GM23248 (cell line): Measurements from ENCODE around the gene EPG5. TPM values are rescaled to one million over a fixed set of nuclear protein-coding genes. Genes with fewer than 3 reads are reported as not detected.

Experiments used
- DNase-seq: peaks from one replicate; pipeline ENCODE4 v3.0.0-alpha.2; 2015
- H2AFZ ChIP-seq: fragments of 200-600 bp; sonication (generic); 2 replicates; pipeline ENCODE4 v1.6.1; 2016; ENCODE audit warnings: antibody characterized with exemption
- H3F3A ChIP-seq: fragments of 200-600 bp; sonication (generic); 2 replicates; pipeline ENCODE4 v1.6.1; 2016; ENCODE audit warnings: mild to moderate bottlenecking, antibody characterized with exemption, mixed run types; ENCODE audit not compliant: insufficient read depth
- H3K27ac ChIP-seq: fragments of 200-600 bp; sonication (generic); 2 replicates; pipeline ENCODE4 v1.5.1; 2016; ENCODE audit warnings: mild to moderate bottlenecking
- H3K27me3 ChIP-seq: fragments of 200-600 bp; sonication (generic); replicated peaks from 2 replicates; pipeline ENCODE4 v1.6.1; 2016; ENCODE audit warnings: mild to moderate bottlenecking; ENCODE audit not compliant: insufficient read depth
- H3K36me3 ChIP-seq: fragments of 200-600 bp; sonication (generic); 2 replicates; pipeline ENCODE4 v1.6.1; 2016; ENCODE audit warnings: low read depth, mild to moderate bottlenecking
- H3K4me1 ChIP-seq: fragments of 200-600 bp; sonication (generic); 2 replicates; pipeline ENCODE4 v1.6.1; 2016; ENCODE audit warnings: mild to moderate bottlenecking; ENCODE audit not compliant: insufficient read depth
- H3K4me2 ChIP-seq: fragments of 200-600 bp; sonication (generic); one replicate; pipeline ENCODE4 v1.6.1; 2016; ENCODE audit warnings: mild to moderate bottlenecking; ENCODE audit not compliant: unreplicated experiment
- H3K4me3 ChIP-seq: fragments of 200-600 bp; sonication (generic); 2 replicates; pipeline ENCODE4 v1.5.1; 2016; ENCODE audit warnings: mild to moderate bottlenecking
- H3K79me2 ChIP-seq: fragments of 200-600 bp; sonication (generic); 2 replicates; pipeline ENCODE4 v1.6.1; 2016; ENCODE audit warnings: mild to moderate bottlenecking; ENCODE audit not compliant: insufficient read depth
- H3K9ac ChIP-seq: fragments of 200-600 bp; sonication (generic); 2 replicates; pipeline ENCODE4 v1.6.1; 2016; ENCODE audit warnings: mild to moderate bottlenecking
- H3K9me2 ChIP-seq: fragments of 200-600 bp; sonication (generic); 2 replicates; pipeline ENCODE4 v1.6.1; 2016; ENCODE audit warnings: mixed run types, mild to moderate bottlenecking, moderate library complexity; ENCODE audit not compliant: insufficient read depth
- H3K9me3 ChIP-seq: fragments of 200-600 bp; sonication (generic); one replicate; pipeline ENCODE4 v1.6.1; 2017; ENCODE audit warnings: low read depth
- H4K20me1 ChIP-seq: fragments of 200-600 bp; sonication (generic); 2 replicates; pipeline ENCODE4 v1.6.0; 2016; ENCODE audit not compliant: insufficient read depth
- EZH2 ChIP-seq: fragments of 200-600 bp; sonication (generic); IDR thresholded peaks from 2 replicates; pipeline ENCODE4 v1.6.1; 2018; ENCODE audit warnings: antibody characterized with exemption, mild to moderate bottlenecking; ENCODE audit not compliant: insufficient read depth, poor library complexity, severe bottlenecking
- EZH2phosphoT487 ChIP-seq: fragments of 200-600 bp; sonication (generic); IDR thresholded peaks from 2 replicates; pipeline ENCODE4 v1.6.1; 2018; ENCODE audit warnings: antibody characterized with exemption, moderate library complexity, mild to moderate bottlenecking, low read depth; ENCODE audit not compliant: insufficient read depth
- WGBS, 2 experiments: methylation state at CpG; one replicate each; pipeline ENCODE4 v1.1.6; 2015 to 2017; ENCODE audit warnings: low lambda C conversion rate in 2 of 2, low coverage in 1 of 2; ENCODE audit errors: missing lambda C conversion rate in 2 of 2; 5-methylcytosine and 5-hydroxymethylcytosine counted together
- in situ Hi-C: fragments of 300-500 bp; cut with MboI; formaldehyde crosslinking; loops from 2 replicates; pipeline ENCODE4 v1.15.0; 2020
- polyA plus RNA-seq: library from polyadenylated mRNA; unstranded; fragments of >200 nt; fragmentation: Nextera tagmentation; extraction: Ambion mirVana; gene quantifications from 2 replicates; pipeline ENCODE4 v1.2.1, GENCODE V29; 2016
- total RNA-seq: library from RNA; depleted of rRNA; stranded (reverse); fragments of >200 nt; shearing (Covaris generic); gene quantifications from 2 replicates; pipeline ENCODE4 v1.2.3, GENCODE V29; 2014

The EPG5 gene
- total and polyA plus RNA-seq, 2 experiments from 2014 or later: 22.0 to 77.7 TPM

GRCh38 chr18:45835057-45835636 is 132.0 kb downstream of the EPG5 start:
- Histone ChIP-seq H3K79me2 (no peaks in the 10 kb centered on the region), H3K9ac (no peak overlapping the region), H3K4me1 (no peaks in the 10 kb centered on the region; the same call in 1 of the 2 replicates), H3K36me3 (no peaks in the 10 kb centered on the region), H3K9me3 (no peaks in the 10 kb centered on the region), H3K27ac (no peak overlapping the region), H3K27me3 (no peaks in the 10 kb centered on the region), H2AFZ (no peak overlapping the region), H3K4me3 (no peak overlapping the region), H4K20me1 (no peaks in the 10 kb centered on the region), H3K9me2 (no peaks in the 10 kb centered on the region), H3K4me2 (no peak overlapping the region), H3F3A (0 out of 2 replicates have a peak, but pooled peaks cover 5% of the 10 kb centered on the region)
- no peak for TF ChIP-seq EZH2
- no peak for TF ChIP-seq EZH2phosphoT487
- in situ Hi-C loops: loop anchor here (10.0 kb wide), 1 partner anchor 120 kb away; no protein-coding TSS in a partner anchor
- 83 to 88% methylated on average over 3 of the region's 3 CpGs for WGBS, 2 experiments
- no peak for DNase-seq

GRCh38 chr18:45834306-45834705 is 132.8 kb downstream of the EPG5 start:
- WGBS, 2 experiments: 96 to 100% methylated on average over 1 of the region's 1 CpG
- in situ Hi-C loops: loop anchor here (10.0 kb wide), 1 partner anchor 120 kb away; no protein-coding TSS in a partner anchor
- TF ChIP-seq EZH2phosphoT487: no peak
- TF ChIP-seq EZH2: no peak

GRCh38 chr18:45833846-45834245 is 133.3 kb downstream of the EPG5 start:
- H4K20me1 ChIP-seq: no peaks in the 10 kb centered on the region

More at GRCh38 chr18:45834306-45834705, 132.8 kb downstream of the EPG5 start:
- Histone ChIP-seq H4K20me1 (no peaks in the 10 kb centered on the region), H3K4me2 (no peak overlapping the region), H3K27me3 (no peaks in the 10 kb centered on the region), H3K27ac (no peak overlapping the region), H3K79me2 (no peaks in the 10 kb centered on the region), H3K4me1 (no peaks in the 10 kb centered on the region), H3K9me3 (no peaks in the 10 kb centered on the region), H3K4me3 (no peak overlapping the region), H2AFZ (no peak overlapping the region), H3K36me3 (no peaks in the 10 kb centered on the region), H3K9ac (no peak overlapping the region), H3K9me2 (no peaks in the 10 kb centered on the region), H3F3A (0 out of 2 replicates have a peak, but pooled peaks cover 5% of the 10 kb centered on the region)
- DNase-seq: no peak

GRCh38 chr18:45830917-45831316 is 136.2 kb downstream of the EPG5 start:
- Histone ChIP-seq H3K4me2 (no peak overlapping the region), H3K27me3 (no peaks in the 10 kb centered on the region), H3K9ac (no peak overlapping the region), H3K36me3 (no peaks in the 10 kb centered on the region), H3F3A (peaks cover 5% of the 10 kb centered on the region), H3K4me3 (no peak overlapping the region), H3K27ac (no peak overlapping the region), H3K79me2 (no peaks in the 10 kb centered on the region), H2AFZ (no peak overlapping the region), H4K20me1 (no peaks in the 10 kb centered on the region), H3K4me1 (peaks cover 18% of the 10 kb centered on the region), H3K9me3 (no peaks in the 10 kb centered on the region), H3K9me2 (no peaks in the 10 kb centered on the region)
- in situ Hi-C loops: loop anchor here (10.0 kb wide), 1 partner anchor 116 kb away; no protein-coding TSS in a partner anchor
- TF ChIP-seq EZH2: no peak
- no peak for TF ChIP-seq EZH2phosphoT487
- DNase-seq: no peak
- 85 to 90% methylated on average over 7 of the region's 7 CpGs for WGBS, 2 experiments

More at GRCh38 chr18:45833846-45834245, 133.3 kb downstream of the EPG5 start:
- no peak overlapping the region for H2AFZ ChIP-seq
- H3K9ac ChIP-seq: no peak overlapping the region
- no peaks in the 10 kb centered on the region for H3K9me3 ChIP-seq
- no peak overlapping the region for H3K27ac ChIP-seq
- H3K4me3 ChIP-seq: no peak overlapping the region
- no peak overlapping the region for H3K4me2 ChIP-seq
- WGBS, 2 experiments: 87% methylated on average over 5 of the region's 5 CpGs
- no peaks in the 10 kb centered on the region for H3K27me3 ChIP-seq
- in situ Hi-C loops: loop anchor here (10.0 kb wide), 1 partner anchor 119 kb away; no protein-coding TSS in a partner anchor
- 0 out of 2 replicates have a peak, but pooled peaks cover 5% of the 10 kb centered on the region for H3F3A ChIP-seq
- H3K79me2 ChIP-seq: no peaks in the 10 kb centered on the region
- H3K4me1 ChIP-seq: no peaks in the 10 kb centered on the region
- TF ChIP-seq EZH2phosphoT487 (no peak), EZH2 (no peak)
- no peaks in the 10 kb centered on the region for H3K36me3 ChIP-seq
- no peak for DNase-seq
- no peaks in the 10 kb centered on the region for H3K9me2 ChIP-seq
